ENCODE data around the gene JAKMIP1. TPM values are rescaled to one million over a fixed set of nuclear protein-coding genes. Genes with fewer than 3 reads are reported as not detected.
A peak's percentile ranks its signal among the peaks of the same experiment; 100 is the strongest.

JAKMIP1 gene
- total RNA-seq, 1 donor from 2014 or later: 5.5 TPM

GRCh38 chr4:6178757-6179156, 21.6 kb downstream of the JAKMIP1 start:
- H3K9me3 ChIP-seq (ENCODE audit: low read depth): no peaks in the 10 kb centered on the region
- no peak overlapping the region for H3K9ac ChIP-seq
- DNase-seq (ENCODE audit: low spot score): no peak
- Mint-ChIP-seq H3K4me1 (no peaks in the 10 kb centered on the region), H3K36me3 (no peaks in the 10 kb centered on the region), H3K4me3 (peak overlapping the region; percentile 48), H3K27ac (no peak overlapping the region), H3K27me3 (ENCODE audit: insufficient read depth, low read depth) (peaks cover 22% of the 10 kb centered on the region), H3K9me3 (peaks cover 10% of the 10 kb centered on the region)
- H3K4me2 ChIP-seq: no peak overlapping the region
- no peak overlapping the region for H2AFZ ChIP-seq (replicated peaks)
- H3K4me3 ChIP-seq: no peak overlapping the region
- TF ChIP-seq EZH2 (IDR thresholded peaks at IDR 0.05) (no peak), EZH2phosphoT487 (IDR thresholded peaks at IDR 0.05) (no peak)
- TF ChIP-seq, protein P1, sequence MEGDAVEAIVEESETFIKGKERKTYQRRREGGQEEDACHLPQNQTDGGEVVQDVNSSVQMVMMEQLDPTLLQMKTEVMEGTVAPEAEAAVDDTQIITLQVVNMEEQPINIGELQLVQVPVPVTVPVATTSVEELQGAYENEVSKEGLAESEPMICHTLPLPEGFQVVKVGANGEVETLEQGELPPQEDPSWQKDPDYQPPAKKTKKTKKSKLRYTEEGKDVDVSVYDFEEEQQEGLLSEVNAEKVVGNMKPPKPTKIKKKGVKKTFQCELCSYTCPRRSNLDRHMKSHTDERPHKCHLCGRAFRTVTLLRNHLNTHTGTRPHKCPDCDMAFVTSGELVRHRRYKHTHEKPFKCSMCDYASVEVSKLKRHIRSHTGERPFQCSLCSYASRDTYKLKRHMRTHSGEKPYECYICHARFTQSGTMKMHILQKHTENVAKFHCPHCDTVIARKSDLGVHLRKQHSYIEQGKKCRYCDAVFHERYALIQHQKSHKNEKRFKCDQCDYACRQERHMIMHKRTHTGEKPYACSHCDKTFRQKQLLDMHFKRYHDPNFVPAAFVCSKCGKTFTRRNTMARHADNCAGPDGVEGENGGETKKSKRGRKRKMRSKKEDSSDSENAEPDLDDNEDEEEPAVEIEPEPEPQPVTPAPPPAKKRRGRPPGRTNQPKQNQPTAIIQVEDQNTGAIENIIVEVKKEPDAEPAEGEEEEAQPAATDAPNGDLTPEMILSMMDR (IDR thresholded peaks at IDR 0.05): no peak
- no peaks in the 10 kb centered on the region for H3K27me3 ChIP-seq
- no peaks in the 10 kb centered on the region for H3K79me2 ChIP-seq (ENCODE audit: low read depth)
- H4K20me1 ChIP-seq (ENCODE audit: low read depth): no peaks in the 10 kb centered on the region
- H3K36me3 ChIP-seq: no peaks in the 10 kb centered on the region
- no peaks in the 10 kb centered on the region for H3K4me1 ChIP-seq
- H3K27ac ChIP-seq: no peak overlapping the region
- H3F3A ChIP-seq (ENCODE audit: low read depth): no peaks in the 10 kb centered on the region

DNA sequence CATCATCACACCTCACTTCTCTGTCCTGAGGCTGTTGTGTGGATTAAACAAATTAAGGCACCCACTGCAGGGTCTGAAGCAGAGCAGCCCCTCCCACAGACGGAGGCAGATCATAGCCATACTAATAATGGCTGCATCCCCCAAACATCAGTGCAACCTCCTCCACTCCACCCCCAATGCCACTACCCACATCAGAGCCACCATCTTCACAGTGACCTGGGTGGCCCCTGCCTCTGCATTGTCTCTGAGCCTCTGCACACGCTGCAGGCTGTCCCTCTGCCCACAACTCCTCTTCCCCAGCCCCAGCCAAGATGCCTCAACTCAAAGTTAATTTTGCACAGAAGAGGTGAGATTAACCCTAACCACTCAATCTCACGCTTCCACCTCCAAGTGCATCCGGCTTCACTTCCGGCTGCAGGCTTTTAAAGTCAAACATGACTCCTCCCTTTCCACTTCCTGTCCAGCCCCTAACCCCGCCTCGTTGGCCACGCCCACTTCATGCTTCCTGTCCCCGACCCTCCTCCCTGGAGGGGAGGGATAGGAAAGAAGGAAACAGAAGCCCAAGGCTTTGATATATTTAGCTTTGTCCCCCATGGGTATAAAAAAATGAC, 22.7 kb downstream of the JAKMIP1 start:
- Mint-ChIP-seq H3K27me3 (ENCODE audit: insufficient read depth, low read depth) (peaks cover 22% of the 10 kb centered on the region), H3K36me3 (no peaks in the 10 kb centered on the region), H3K4me1 (no peaks in the 10 kb centered on the region), H3K27ac (no peak overlapping the region), H3K9me3 (peaks cover 10% of the 10 kb centered on the region), H3K4me3 (no peak overlapping the region)
- no peaks in the 10 kb centered on the region for H3K9me3 ChIP-seq (ENCODE audit: low read depth)
- H3K4me2 ChIP-seq: no peak overlapping the region
- no peak overlapping the region for H3K9ac ChIP-seq
- no peak overlapping the region for H3K4me3 ChIP-seq
- no peaks in the 10 kb centered on the region for H3F3A ChIP-seq (ENCODE audit: low read depth)
- H3K27ac ChIP-seq: no peak overlapping the region
- no peaks in the 10 kb centered on the region for H4K20me1 ChIP-seq (ENCODE audit: low read depth)
- DNase-seq (ENCODE audit: low spot score): no peak
- no peaks in the 10 kb centered on the region for H3K27me3 ChIP-seq
- TF ChIP-seq, protein P1 (IDR thresholded peaks at IDR 0.05): no peak
- TF ChIP-seq EZH2 (IDR thresholded peaks at IDR 0.05) (no peak), EZH2phosphoT487 (IDR thresholded peaks at IDR 0.05) (no peak)
- H3K4me1 ChIP-seq: no peaks in the 10 kb centered on the region
- no peak overlapping the region for H2AFZ ChIP-seq (replicated peaks)
- H3K79me2 ChIP-seq (ENCODE audit: low read depth): no peaks in the 10 kb centered on the region
- H3K36me3 ChIP-seq: no peaks in the 10 kb centered on the region

GRCh38 chr4:6175426-6175825, 24.9 kb downstream of the JAKMIP1 start:
- no peak overlapping the region for H3K27ac Mint-ChIP-seq
- H3K9ac ChIP-seq: no peak overlapping the region
- H3K9me3 Mint-ChIP-seq: peaks cover 14% of the 10 kb centered on the region
- H4K20me1 ChIP-seq (ENCODE audit: low read depth): no peaks in the 10 kb centered on the region
- no peaks in the 10 kb centered on the region for H3K9me3 ChIP-seq (ENCODE audit: low read depth)
- H3K4me1 ChIP-seq: no peaks in the 10 kb centered on the region
- no peak overlapping the region for H3K27ac ChIP-seq
- TF ChIP-seq EZH2 (IDR thresholded peaks at IDR 0.05): no peak
- TF ChIP-seq EZH2phosphoT487 (IDR thresholded peaks at IDR 0.05): no peak
- TF ChIP-seq, protein P1 (IDR thresholded peaks at IDR 0.05): no peak
- no peak overlapping the region for H3K4me2 ChIP-seq
- no peaks in the 10 kb centered on the region for H3F3A ChIP-seq (ENCODE audit: low read depth)
- no peak for DNase-seq (ENCODE audit: low spot score)
- H3K79me2 ChIP-seq (ENCODE audit: low read depth): no peaks in the 10 kb centered on the region
- H3K4me3 Mint-ChIP-seq: no peak overlapping the region
- H3K27me3 Mint-ChIP-seq (ENCODE audit: insufficient read depth, low read depth): peaks cover 11% of the 10 kb centered on the region
- no peaks in the 10 kb centered on the region for H3K4me1 Mint-ChIP-seq
- no peaks in the 10 kb centered on the region for H3K36me3 Mint-ChIP-seq
- no peaks in the 10 kb centered on the region for H3K27me3 ChIP-seq
- H2AFZ ChIP-seq (replicated peaks): no peak overlapping the region
- no peak overlapping the region for H3K4me3 ChIP-seq
- no peaks in the 10 kb centered on the region for H3K36me3 ChIP-seq

Data from neural progenitor cell (in vitro differentiated cells).